A549 (cell line): ENCODE results near the gene MEF2D.

Experiments used
- CBX2 ChIP-seq: fragments of 200-600 bp; sonication (generic); IDR thresholded peaks from 2 replicates; pipeline ENCODE4 v1.6.1; 2016; ENCODE audit warnings: low read depth, mild to moderate bottlenecking, borderline replicate concordance
- EP300 ChIP-seq, 2 experiments: fragments of >200 bp; sonication (Bioruptor Twin); formaldehyde crosslinking; IDR thresholded peaks; 2 replicates in 1 of 2; 3 replicates in 1 of 2; pipeline ENCODE4 v1.6.1; 2016 to 2017
- JUN ChIP-seq, 2 experiments: fragments of >200 bp; sonication (Bioruptor Twin); formaldehyde crosslinking; IDR thresholded peaks; 2 replicates in 1 of 2; 3 replicates in 1 of 2; pipeline ENCODE4 v1.6.1; 2016 to 2017
- KDM1A ChIP-seq: fragments of 200-600 bp; sonication (generic); IDR thresholded peaks from 2 replicates; pipeline ENCODE4 v1.6.1; 2016; ENCODE audit warnings: low read depth, mild to moderate bottlenecking
- MAZ ChIP-seq: fragments of 150-350 bp; IDR thresholded peaks from 2 replicates; pipeline ENCODE4 v1.6.1; 2014; ENCODE audit warnings: antibody characterized with exemption, low read depth, low read length, borderline replicate concordance
- PBX3 ChIP-seq: IDR thresholded peaks from 2 replicates; pipeline ENCODE4 v1.6.1; 2012
- POLR2A ChIP-seq: IDR thresholded peaks from 2 replicates; pipeline ENCODE4 v1.6.1; 2012; ENCODE audit warnings: mild to moderate bottlenecking, low read length
- ZFP36 ChIP-seq: fragments of 450-650 bp; IDR thresholded peaks from 2 replicates; pipeline ENCODE4 v1.6.1; 2014; ENCODE audit warnings: borderline replicate concordance; ENCODE audit not compliant: partially characterized antibody
- TF ChIP-seq, protein P1 (sequence below): fragments of >200 bp; sonication (Bioruptor Twin); formaldehyde crosslinking; IDR thresholded peaks from 3 replicates; pipeline ENCODE4 v1.5.1; 2016

DNA sequence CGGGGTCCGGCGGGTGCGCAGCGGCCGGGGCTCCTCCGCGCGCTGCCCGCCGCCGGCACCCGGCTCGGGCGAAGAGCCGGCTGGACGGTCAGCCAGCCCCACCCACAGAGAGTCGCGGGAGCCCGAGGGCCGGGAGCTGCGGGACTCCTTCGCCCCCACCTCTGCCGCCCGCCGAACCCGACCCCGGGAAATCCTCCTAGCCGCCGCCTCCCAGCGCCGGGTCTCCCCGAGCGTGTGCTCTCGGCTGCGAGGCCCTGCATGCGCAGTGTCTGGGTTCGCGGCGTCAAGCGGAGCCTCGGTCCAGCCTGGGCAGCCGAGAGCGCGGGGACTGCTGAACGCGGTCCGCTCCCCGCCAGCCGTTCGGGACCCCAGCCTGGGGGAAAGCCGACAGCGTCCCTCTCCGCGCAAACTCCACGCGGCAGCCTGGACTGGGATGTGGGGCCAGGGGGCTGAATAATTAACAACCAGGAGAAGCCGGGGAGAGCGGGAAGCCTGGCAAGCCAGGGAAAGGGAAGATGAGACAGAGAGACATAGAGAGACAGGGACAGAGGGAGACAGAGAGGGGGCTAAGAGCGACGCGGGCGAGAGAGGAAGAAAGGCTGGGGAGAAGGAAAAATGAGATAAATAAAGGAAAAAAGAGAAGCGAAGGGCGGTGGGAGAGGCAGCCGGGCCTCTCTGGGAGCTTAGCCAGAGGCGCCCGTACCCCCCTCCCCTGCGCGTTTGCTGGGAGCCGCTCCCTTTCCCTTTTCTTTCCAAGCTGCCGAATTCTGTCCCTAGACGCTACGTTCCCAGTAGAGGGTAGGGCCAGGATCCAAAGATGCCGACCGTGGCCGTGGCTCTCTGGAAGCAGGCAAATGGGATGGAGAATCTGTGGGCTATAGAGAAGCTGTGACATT is 64.2 kb downstream of the MEF2D start:
- TF ChIP-seq ZFP36 (no peak), PBX3 (no peak), EP300 (IDR thresholded peaks at IDR 0.05) (no peak), JUN (IDR thresholded peaks at IDR 0.05) (no peak), KDM1A (no peak), CBX2 (no peak), POLR2A (no peak), MAZ (no peak)
- TF ChIP-seq, protein P1, sequence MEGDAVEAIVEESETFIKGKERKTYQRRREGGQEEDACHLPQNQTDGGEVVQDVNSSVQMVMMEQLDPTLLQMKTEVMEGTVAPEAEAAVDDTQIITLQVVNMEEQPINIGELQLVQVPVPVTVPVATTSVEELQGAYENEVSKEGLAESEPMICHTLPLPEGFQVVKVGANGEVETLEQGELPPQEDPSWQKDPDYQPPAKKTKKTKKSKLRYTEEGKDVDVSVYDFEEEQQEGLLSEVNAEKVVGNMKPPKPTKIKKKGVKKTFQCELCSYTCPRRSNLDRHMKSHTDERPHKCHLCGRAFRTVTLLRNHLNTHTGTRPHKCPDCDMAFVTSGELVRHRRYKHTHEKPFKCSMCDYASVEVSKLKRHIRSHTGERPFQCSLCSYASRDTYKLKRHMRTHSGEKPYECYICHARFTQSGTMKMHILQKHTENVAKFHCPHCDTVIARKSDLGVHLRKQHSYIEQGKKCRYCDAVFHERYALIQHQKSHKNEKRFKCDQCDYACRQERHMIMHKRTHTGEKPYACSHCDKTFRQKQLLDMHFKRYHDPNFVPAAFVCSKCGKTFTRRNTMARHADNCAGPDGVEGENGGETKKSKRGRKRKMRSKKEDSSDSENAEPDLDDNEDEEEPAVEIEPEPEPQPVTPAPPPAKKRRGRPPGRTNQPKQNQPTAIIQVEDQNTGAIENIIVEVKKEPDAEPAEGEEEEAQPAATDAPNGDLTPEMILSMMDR = no peak
